Gastrocnemius medialis (tissue), 4 donors: ENCODE data around the gene THSD7B. TPM values are rescaled to one million over a fixed set of nuclear protein-coding genes. Genes with fewer than 3 reads are reported as not detected.
"Not testable (repeated sequence)": the region's sequence is repeated elsewhere in the genome, so short reads cannot be mapped to it uniquely, and the experiment has no call there.

ENCODE experiments used
- ATAC-seq, 2 donors: fragments of 150-250 bp; one replicate each; pipeline ENCODE4 v1.9.1; 2016
- DNase-seq, 2 donors: peaks; one replicate each; pipeline ENCODE4 v3.0.0-alpha.2; 2019
- H3K27ac ChIP-seq, 4 donors: fragments of 200-600 bp; sonication (generic); 1 replicate in 1 of 4; 2 replicates in 3 of 4; pipeline ENCODE4 v1.5.1; 2016 to 2018; ENCODE audit warnings: mild to moderate bottlenecking in 2 of 4, moderate library complexity in 1 of 4
- H3K27me3 ChIP-seq, 3 donors: fragments of 200-600 bp; sonication (generic) in 2 of 3; 1 replicate in 1 of 3; 2 replicates in 2 of 3; pipeline versions ENCODE4 v1.5.1 to v1.6.0; 2016 to 2019; ENCODE audit warnings: mild to moderate bottlenecking in 1 of 3, moderate library complexity in 1 of 3
- H3K36me3 ChIP-seq, 2 donors: fragments of 200-600 bp; sonication (generic) in 1 of 2; one replicate each; pipeline ENCODE4 v1.5.1; 2017 to 2018
- H3K4me1 ChIP-seq, 2 donors: fragments of 200-600 bp; sonication (generic) in 1 of 2; one replicate each; pipeline ENCODE4 v1.5.1; 2016 to 2017; ENCODE audit warnings: mild to moderate bottlenecking in 2 of 2
- H3K4me3 ChIP-seq, 4 donors: fragments of 200-600 bp; sonication (generic) in 3 of 4; 1 replicate in 1 of 4; 2 replicates in 3 of 4; pipeline ENCODE4 v1.5.1; 2016 to 2019; ENCODE audit warnings: mild to moderate bottlenecking in 2 of 4
- H3K9me3 ChIP-seq, 3 donors: fragments of 200-600 bp; sonication (generic) in 2 of 3; 1 replicate in 1 of 3; 2 replicates in 2 of 3; pipeline ENCODE4 v1.5.1; 2016 to 2019
- CTCF ChIP-seq, 5 experiments: fragments of 450-650 bp in 3 of 5; fragments of 200-600 bp in 2 of 5; sonication (generic) in 2 of 5; IDR thresholded peaks in 4 of 5; conservative IDR thresholded peaks in 1 of 5; 1 replicate in 4 of 5; 2 replicates in 1 of 5; pipeline ENCODE4 v1.5.1; 2016 to 2019; ENCODE audit warnings: antibody characterized with exemption in 5 of 5, mild to moderate bottlenecking in 3 of 5, moderate library complexity in 3 of 5
- POLR2A ChIP-seq, 2 donors: fragments of 450-650 bp; IDR thresholded peaks; one replicate each; pipeline ENCODE4 v1.6.1; 2017; ENCODE audit warnings: antibody characterized with exemption in 2 of 2, mild to moderate bottlenecking in 2 of 2, moderate library complexity in 2 of 2
- in situ Hi-C, 4 donors: fragments of 200-750 bp; cut with MboI; loops; one replicate each; pipeline versions ENCODE4 v1.15.0 to v1.8.0; 2017; ENCODE audit warnings: low sequenced_read_pairs in 4 of 4
- intact Hi-C: fragments of 100-400 bp; cut with DNase I; formaldehyde crosslinking; loops from one replicate; pipeline ENCODE4 v1.15.1; 2023; ENCODE audit warnings: low total_unique reads
- total RNA-seq, 4 donors: library from RNA; depleted of rRNA; stranded (reverse); fragments of >200 nt; gene quantifications; one replicate each; pipeline versions ENCODE4 v1.1.0 to v1.2.3, GENCODE V29; 2016

THSD7B gene
- total RNA-seq, 4 donors from 2014 or later: not detected

DNA sequence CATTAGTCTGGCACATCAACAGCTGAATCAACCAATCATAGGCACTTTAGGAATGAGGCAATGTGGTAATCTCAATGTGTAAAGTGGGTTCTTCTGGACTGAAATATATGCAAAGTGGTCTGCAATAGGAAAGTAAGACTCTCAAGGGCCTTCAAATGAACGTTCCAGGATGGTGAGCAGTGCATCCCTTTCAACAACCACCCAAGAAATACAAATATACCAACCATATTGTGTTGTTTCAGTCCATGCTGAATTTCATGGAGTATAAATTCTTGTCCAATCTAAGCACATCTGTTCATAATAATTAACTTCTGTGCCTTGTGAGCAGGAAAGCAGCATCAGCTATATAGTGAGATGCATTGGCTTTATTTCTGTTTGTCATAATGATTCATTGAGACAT, 556.2 kb downstream of the THSD7B start:
- no peaks in the 10 kb centered on the region for H3K36me3 ChIP-seq
- H3K4me3 ChIP-seq: no peak overlapping the region
- ATAC-seq (no peak), DNase-seq (no peak)
- intact Hi-C loops (no loop called here), in situ Hi-C loops (no loop called here)
- TF ChIP-seq CTCF (IDR thresholded peaks at IDR 0.05 in 4 of 5, conservative IDR thresholded peaks at IDR 0.05 in 1 of 5): no peak
- TF ChIP-seq POLR2A (IDR thresholded peaks at IDR 0.05): no peak
- H3K27ac ChIP-seq: no peak overlapping the region
- no peaks in the 10 kb centered on the region for H3K4me1 ChIP-seq
- H3K27me3 ChIP-seq: no peaks in the 10 kb centered on the region
- no peaks in the 10 kb centered on the region for H3K9me3 ChIP-seq

DNA sequence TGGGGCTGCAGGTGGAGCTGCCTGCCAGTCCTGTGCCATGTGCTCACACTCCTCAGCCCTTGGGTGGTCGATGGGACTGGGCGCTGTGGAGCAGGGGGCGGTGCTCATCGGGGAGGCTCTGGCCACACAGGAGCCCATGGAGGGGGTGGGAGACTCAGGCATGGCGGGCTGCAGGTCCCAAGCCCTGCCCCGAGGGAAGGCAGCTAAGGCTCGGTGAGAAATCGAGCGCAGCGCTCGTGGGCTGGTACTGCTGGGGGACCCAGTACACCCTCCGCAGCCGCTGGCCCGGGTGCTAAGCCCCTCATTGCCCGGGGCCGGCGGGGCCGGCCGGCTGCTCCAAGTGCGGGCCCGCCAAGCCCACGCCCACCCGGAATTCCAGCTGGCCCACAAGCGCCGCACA, 566.2 kb downstream of the THSD7B start:
- H3K4me3 ChIP-seq, DNase-seq, H3K27ac ChIP-seq, ATAC-seq, in situ Hi-C loops, H3K36me3 ChIP-seq, H3K9me3 ChIP-seq, intact Hi-C loops, H3K4me1 ChIP-seq, H3K27me3 ChIP-seq: not testable (repeated sequence)

DNA sequence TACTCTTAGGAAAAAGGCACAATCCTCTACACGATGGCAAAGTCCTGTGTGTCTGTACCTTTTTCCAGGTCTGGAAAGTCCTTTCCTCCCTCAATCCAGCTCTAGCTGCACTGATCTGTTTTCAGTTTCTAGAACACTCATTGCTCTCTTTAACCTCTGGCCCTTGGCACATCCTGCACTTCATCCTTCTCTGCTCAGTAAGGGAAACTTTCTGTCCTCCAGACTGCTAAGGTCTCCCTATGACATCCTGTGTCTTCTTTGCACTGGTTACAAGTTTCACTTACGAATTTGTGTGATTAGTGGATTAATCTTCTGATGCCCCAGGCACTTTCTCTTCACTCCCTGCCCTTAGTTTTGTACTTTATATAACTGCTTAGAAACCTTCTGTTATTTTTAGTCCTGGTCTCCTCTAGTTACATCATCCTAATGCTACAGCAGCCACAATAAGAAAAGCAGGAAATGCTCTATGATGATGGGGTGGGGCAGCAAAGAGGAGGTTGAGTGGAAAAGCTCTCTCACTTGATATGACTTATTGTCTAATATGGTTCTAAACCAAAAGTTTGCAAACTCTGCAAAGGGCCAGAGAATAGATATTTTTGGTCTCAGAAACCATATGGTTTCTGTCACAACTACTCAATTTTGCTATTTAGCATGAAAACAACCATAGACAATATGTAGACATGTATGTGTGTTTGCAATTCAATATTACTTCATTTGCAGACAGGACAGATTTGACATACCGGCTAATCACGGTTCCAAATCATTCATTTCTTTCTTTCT, 568.2 kb downstream of the THSD7B start:
- DNase-seq: no peak

GRCh38 chr2:137336067-137336466, 570.7 kb downstream of the THSD7B start:
- H3K9me3 ChIP-seq: no peaks in the 10 kb centered on the region
- ATAC-seq: no peak
- H3K4me3 ChIP-seq: no peak overlapping the region
- intact Hi-C loops: no loop called here
- TF ChIP-seq POLR2A (IDR thresholded peaks at IDR 0.05) (no peak), CTCF (IDR thresholded peaks at IDR 0.05 in 4 of 5, conservative IDR thresholded peaks at IDR 0.05 in 1 of 5) (no peak)
- H3K4me1 ChIP-seq: no peaks in the 10 kb centered on the region
- no peaks in the 10 kb centered on the region for H3K27me3 ChIP-seq
- no peak for DNase-seq
- no peak overlapping the region for H3K27ac ChIP-seq
- no peaks in the 10 kb centered on the region for H3K36me3 ChIP-seq
- in situ Hi-C loops: no loop called here

More for the DNA sequence above, 568.2 kb downstream of the THSD7B start:
- in situ Hi-C loops: no loop called here
- TF ChIP-seq POLR2A (IDR thresholded peaks at IDR 0.05): no peak
- TF ChIP-seq CTCF (IDR thresholded peaks at IDR 0.05 in 4 of 5, conservative IDR thresholded peaks at IDR 0.05 in 1 of 5): no peak
- intact Hi-C loops: no loop called here
- no peak overlapping the region for H3K4me3 ChIP-seq
- no peak overlapping the region for H3K27ac ChIP-seq
- no peak for ATAC-seq
- no peaks in the 10 kb centered on the region for H3K9me3 ChIP-seq
- H3K4me1 ChIP-seq: no peaks in the 10 kb centered on the region
- no peaks in the 10 kb centered on the region for H3K27me3 ChIP-seq
- no peaks in the 10 kb centered on the region for H3K36me3 ChIP-seq

DNA sequence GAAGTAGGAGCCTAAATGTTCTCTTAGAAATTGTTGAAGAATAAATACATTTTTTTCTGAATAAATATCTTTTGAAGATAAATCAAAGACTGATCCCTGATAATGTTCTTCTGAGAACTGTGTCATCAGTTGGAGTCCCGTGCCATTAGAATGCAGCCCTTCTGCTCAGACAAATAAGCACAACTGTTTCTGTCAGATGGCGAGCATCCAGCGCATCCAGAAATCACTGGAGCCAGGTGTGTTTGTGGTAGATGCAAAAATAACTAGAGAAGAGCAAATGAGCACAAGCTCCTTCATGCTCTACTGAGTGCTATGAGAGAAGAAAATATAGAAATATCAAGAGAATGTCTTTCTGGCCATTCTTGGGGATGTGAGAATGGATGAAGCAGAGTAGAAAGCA, 573.7 kb downstream of the THSD7B start:
- Histone ChIP-seq H3K9me3 (no peaks in the 10 kb centered on the region), H3K27ac (no peak overlapping the region), H3K27me3 (no peaks in the 10 kb centered on the region), H3K36me3 (no peaks in the 10 kb centered on the region), H3K4me3 (no peak overlapping the region), H3K4me1 (no peaks in the 10 kb centered on the region)
- DNase-seq (no peak), ATAC-seq (no peak)
- intact Hi-C loops (no loop called here), in situ Hi-C loops (no loop called here)
- TF ChIP-seq POLR2A (IDR thresholded peaks at IDR 0.05) (no peak), CTCF (IDR thresholded peaks at IDR 0.05 in 4 of 5, conservative IDR thresholded peaks at IDR 0.05 in 1 of 5) (no peak)
